ENCODE results near the gene ABCA7.

- TF ChIP-seq, protein P1, sequence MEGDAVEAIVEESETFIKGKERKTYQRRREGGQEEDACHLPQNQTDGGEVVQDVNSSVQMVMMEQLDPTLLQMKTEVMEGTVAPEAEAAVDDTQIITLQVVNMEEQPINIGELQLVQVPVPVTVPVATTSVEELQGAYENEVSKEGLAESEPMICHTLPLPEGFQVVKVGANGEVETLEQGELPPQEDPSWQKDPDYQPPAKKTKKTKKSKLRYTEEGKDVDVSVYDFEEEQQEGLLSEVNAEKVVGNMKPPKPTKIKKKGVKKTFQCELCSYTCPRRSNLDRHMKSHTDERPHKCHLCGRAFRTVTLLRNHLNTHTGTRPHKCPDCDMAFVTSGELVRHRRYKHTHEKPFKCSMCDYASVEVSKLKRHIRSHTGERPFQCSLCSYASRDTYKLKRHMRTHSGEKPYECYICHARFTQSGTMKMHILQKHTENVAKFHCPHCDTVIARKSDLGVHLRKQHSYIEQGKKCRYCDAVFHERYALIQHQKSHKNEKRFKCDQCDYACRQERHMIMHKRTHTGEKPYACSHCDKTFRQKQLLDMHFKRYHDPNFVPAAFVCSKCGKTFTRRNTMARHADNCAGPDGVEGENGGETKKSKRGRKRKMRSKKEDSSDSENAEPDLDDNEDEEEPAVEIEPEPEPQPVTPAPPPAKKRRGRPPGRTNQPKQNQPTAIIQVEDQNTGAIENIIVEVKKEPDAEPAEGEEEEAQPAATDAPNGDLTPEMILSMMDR (IDR thresholded peaks at IDR 0.05), result no peak
- TF ChIP-seq POLR2A (IDR thresholded peaks at IDR 0.05), result no peak
These were observed 12.9 kb upstream of the ABCA7 start for GRCh38 chr19:1026783-1027649.

Data from uterus (tissue), 2 donors.